HCEC 1CT (cell line): ENCODE measurements around the gene PAIP2.
"Not testable (repeated sequence)": the region's sequence is repeated elsewhere in the genome, so short reads cannot be mapped to it uniquely, and the experiment has no call there.

Experiments
- DNase-seq: peaks from one replicate; pipeline ENCODE4 v3.0.0-alpha.2; 2017

Gene PAIP2

DNA sequence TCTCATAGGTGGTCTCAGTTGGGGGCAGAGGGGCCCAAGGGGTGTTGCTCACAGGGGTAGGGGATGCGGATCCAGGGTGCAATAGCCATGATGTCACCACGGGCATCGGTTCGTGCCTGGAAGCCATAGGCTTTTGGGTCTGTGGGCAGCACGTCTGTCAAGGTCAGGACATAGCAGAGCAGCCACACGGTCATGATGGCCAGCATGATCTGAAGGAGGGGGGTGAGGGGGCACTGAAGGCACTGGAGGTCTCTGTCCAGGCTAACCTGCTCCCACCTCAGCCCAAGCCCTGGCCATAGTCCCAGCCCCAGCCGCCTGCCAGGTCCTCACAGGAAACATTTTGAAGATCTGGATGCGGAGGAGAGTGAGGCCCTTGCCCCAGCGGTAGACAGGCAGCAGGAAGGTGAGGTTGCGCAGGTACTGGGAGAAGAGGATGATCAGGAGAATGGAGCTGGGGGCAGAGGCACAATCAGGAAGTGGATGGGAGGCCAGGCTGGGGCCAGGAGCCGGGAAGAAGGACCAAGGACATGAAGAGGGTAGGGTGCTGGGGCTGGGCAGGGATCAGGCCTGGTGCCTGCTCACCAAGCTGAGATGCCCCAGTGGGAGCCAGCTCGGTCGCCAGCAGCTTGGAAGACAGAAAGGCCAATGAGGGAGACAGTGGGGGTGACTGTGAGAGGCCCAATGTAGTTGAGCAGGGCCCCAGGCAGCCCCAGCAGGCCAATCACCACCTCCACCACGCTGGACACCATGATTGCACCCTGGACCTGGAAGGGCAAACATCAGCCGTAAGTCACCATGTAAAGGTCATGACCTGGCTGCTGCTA, 38.2 kb downstream of the PAIP2 start:
- DNase-seq: no peak

GRCh38 chr5:139381837-139382761, 40.4 kb downstream of the PAIP2 start:
- no peak for DNase-seq

GRCh38 chr5:139382807-139383206, 41.2 kb downstream of the PAIP2 start:
- no peak for DNase-seq

DNA sequence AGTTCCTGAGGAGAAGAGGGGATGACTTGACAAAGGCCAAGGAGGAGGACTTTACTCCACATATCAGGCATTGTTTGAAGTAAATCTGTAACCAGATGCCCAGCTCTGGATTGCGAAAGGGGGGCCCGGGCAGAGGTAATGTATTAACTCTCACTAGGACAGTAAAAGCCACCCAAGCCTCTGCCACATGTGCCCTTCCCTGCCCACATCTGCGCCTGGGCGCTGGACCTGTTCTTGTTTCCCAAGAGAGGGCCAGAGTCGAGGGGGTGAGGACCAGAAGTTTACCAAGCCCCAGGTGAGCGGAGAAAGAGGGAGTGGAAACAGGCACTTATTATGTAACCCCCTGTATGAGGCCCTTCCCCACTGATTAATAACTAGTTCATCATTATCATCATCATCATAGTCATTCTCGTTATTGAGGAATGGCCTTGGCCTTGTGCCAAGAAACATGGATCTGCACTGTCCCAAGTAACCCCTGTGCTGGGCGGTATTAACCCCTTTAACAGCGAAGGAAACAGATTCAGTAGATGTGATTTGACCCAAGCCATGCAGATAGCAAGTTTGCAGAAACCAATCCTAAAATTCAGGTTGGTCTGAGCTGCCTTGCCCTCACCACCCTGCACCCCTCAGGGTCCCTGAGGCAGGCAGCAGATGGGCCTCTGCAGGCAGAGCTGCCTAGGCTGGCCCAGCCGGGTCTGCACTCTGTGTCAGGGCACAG, 41.8 kb downstream of the PAIP2 start, which contains the start of gene SLC23A1:
Gene SLC23A1 (minus strand): TSS at position 23 of the 718 bp plus-strand sequence. CDS start 44 bp downstream, outside the sequence.
- no peak for DNase-seq

DNA sequence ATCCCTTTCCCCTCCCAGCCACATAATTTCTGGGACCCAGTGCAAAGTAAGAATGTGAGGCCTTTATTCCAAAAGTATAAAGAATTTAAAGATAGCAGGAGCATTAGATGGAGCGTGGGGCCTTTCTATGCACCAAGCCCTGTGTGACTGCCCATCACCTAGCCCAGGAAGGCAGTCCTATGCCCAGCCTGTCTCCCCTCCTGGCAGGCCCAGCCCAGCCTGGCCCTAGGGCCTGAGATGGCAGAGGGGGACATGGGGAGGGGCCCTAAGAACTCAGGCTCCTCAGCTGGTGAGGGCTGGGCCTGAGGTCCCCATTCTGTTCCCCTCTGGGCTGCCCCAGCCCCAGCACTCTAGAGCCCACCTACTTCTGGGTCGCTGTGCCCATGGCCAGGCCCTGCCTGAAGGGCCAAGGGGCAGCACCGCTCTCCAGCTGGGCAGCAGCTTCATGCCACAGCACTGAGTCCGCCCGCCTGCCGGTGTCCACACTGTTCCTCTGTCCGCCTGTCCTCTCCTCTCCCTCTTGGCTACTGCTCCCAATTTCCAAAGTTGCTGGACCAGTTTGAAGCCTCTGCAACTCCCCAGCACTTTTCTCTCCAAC, 42.4 kb downstream of the PAIP2 start:
- DNase-seq: no peak

GRCh38 chr5:139384591-139385051, 43.0 kb downstream of the PAIP2 start:
- no peak for DNase-seq

DNA sequence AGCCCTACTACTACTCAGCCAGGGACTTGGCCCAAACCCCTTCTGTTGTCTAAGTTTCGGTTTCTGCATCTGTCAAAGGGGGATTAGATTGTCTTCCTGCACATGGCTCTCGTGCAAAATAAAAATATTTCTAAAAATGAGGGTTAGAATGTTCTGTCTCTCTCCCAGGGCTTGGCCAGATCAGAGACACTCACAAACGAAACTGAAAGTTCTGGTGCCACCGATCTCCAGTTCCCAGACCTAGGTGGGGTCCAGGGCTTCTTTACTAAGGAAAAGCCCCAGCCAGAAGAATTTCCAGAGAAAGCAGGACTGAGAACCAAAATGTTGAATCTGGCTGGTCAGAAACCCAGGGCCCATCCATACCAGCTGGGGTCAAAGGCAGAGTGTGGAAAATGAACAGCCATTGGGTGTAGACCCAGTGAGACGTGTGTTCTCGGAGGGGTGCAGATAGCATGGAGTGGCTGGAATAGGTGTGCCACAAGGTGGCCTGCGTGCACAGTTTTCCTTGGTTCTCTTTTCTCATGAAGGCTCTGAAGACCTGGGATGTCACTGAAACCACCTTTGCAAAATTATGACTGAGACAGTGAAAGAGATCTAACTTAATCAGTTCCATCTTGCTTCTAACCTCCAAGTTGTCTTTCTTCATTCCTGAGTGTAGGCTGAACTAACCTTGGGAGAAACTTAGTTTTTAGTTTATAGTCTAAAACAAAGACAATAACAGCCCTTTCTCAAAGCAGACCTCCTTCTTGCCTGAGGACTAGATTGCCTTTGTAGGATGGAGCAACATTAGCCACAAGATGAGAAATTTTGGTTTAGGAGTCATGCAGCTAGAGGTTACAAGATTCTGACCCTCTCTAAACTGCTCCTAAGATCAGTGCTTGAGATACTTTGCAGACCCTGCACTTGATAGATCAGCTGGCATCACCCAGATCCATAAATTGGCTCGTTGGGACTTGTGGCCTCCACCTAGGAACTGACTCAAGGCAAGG, 43.7 kb downstream of the PAIP2 start:
- no peak for DNase-seq

- no peak for DNase-seq
These were observed 44.4 kb downstream of the PAIP2 start for GRCh38 chr5:139386050-139386438.

- not testable (repeated sequence) for DNase-seq
These were observed 45.3 kb downstream of the PAIP2 start for GRCh38 chr5:139386956-139387355.

- DNase-seq: no peak
These were observed 46.0 kb downstream of the PAIP2 start for GRCh38 chr5:139387611-139388197.

DNA sequence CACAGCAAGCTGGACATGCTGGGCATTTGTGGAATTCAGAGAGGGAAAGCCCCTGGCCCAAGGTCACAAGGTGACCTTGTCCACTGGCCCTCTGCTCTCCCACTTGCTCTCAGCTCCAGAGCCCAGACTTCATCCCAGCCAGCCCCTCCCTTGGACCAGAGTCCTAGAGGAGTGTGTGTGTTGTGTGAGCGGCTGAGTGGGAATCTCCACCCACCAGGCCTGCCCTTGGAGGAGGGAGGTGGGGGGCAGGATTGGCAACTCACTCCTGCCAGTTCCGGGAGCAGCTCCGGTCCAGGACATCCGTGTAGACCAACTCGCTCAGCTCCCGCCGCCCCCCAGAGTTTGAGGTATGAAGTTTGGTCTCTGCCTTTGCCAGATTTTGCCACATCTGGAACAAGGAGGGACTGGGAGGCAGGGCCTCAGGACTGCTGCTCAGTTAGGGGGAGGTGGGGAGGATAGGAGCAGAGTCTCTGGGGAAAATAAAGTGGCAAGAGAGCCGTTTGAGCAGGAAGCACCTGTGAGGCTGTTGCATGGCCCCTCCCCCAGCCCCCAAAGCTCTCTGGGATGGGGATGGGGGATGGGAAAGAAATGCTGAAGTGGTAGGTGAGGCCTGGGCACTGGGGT, 46.7 kb downstream of the PAIP2 start:
- DNase-seq: no peak

DNA sequence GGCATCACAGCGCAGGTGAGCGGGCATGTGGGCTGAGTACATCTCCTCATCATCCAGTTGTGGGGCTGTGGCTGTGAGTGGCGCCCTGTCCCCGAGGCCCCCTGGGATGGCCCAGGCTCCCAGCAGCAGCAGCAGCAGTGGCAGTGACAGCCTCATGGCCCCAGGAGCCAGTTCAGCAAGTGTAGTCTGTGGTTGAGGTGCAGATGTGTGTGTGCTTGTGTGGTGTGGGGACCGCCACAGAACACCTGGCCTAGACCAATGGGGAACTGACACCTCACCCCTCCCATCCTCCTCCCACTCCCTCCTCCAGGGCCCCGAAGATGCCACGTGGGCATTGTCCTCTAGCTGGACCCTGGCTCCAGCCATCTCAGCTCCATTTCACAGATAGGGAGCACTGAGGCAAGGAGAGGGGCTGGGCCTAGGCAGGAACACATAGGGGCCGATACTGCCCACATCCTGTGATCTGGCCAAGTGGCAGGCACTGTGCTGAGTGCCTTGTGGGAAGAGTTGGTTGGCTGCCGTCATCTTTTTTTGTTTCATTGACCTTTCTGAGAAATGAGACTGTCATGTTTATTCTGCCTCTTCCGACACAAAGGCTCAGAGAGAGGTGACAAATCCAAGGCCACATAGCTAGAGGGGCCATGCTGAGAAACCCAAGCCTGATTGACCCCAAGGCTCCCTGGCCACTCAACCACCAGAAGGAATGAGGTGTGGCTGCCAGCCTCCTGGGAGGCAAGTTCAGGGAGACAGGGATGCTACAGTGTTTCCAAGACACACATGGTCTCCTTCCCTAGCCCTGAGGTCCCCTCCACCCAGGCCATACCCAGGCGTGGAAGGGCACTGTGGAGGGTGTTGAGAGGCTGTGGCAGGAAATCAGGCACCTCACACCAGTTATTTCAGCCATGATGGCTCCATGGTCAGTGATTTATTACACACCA, 48.3 kb downstream of the PAIP2 start, which contains the start of gene MZB1:
Gene MZB1 (minus strand): TSS at position 213 of the 938 bp plus-strand sequence. CDS start 57 bp downstream, at position 156.
- DNase-seq: no peak

DNA sequence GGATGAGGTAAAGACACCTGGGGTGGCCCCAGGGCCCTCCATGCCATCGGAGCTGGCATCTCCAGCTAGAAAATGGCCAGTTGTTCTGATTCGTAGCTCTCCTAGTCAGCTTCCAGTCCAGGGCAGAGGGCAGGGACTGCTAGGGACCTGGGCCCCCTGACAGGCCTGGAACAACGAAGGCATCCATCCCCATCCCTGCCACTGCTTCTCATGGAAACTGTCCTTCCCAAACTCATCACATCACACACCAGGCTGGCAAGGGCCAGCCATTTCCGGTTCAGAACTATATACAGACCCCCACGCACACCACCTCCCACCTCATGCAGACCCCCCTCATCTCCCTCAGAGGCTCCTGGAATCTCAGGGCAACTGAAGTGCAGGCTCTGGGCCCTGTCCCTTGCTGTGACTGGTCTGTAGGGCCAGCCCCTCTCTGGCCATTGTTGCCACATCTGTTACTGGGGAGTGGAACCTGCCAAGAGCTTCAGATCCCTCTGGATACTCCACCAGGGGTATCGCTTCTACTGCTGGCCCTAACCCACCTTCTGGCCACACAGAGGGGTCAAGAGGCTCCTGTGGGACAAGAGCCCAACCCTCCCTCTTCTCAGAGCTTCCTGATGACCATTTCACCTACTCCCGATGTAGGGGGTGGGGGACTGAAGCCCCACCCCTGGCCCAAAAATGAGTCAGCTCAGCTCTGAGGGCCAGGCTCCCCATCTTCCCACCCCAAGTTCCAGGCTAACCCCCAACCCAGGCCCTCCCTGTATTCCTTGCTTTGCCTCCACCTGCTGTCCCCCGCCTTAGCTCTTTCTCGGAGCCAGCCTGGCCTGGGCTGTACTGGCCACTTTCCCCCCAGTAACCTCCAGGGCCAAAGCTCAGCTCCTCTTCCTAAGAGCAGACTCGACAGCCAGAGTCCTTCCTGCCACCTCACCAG, 49.2 kb downstream of the PAIP2 start:
- DNase-seq: no peak

DNA sequence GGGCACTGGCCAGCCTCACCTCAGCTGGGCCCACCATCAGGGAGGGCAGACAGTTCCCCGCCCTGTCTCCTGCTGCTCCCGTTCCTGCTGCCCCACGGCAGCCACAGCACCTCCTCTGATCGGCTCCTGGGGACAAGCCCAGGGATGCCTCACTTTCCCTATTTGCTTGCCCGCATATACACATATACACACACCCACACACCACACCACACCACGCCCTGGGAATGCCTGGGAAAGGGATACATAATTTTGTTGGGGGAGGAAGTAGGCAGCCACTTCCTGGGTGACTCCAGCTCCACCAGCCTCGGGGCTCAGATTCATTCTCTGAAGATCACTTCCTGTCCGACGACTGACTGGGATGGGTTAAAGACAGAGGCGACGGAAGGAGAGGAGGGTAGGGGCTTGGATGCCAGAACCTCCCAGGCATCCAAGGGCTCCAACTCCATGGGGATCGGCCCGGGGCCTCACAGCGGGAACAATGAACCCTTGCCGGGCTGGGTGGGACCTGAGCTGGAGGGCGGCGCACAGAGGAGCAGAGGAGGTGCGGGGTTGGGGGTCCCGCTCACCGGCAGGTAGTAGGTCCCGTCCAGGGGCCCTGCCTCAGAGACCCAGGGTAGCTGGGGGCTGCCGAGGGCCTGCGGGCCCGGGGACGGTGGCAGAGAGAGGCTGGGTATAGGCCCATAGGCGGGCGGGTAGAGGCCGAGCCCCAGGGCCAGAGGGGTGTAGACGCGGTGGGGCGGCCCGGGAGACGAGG, 50.1 kb downstream of the PAIP2 start:
- no peak for DNase-seq

GRCh38 chr5:139392324-139392677, 50.6 kb downstream of the PAIP2 start:
- no peak for DNase-seq

- peak; percentile 19 for DNase-seq
These were observed 51.2 kb downstream of the PAIP2 start for GRCh38 chr5:139392678-139393496.
